Peyer's patch (tissue), 4 donors: ENCODE results near the gene ATP6V1G1. TPM values are rescaled to one million over a fixed set of nuclear protein-coding genes. Genes with fewer than 3 reads are reported as not detected.

Source experiments
- DNase-seq, 3 donors: peaks; one replicate each; pipeline ENCODE4 v3.0.0-alpha.2; 2017 to 2019
- H3K27ac ChIP-seq, 4 donors: fragments of 200-600 bp; sonication (generic); one replicate each; pipeline ENCODE4 v1.5.1; 2016 to 2019
- H3K27me3 ChIP-seq, 2 donors: fragments of 200-600 bp; sonication (generic); one replicate each; pipeline ENCODE4 v1.5.1; 2019
- H3K36me3 ChIP-seq, 3 donors: fragments of 200-600 bp; sonication (generic); one replicate each; pipeline ENCODE4 v1.5.1; 2016 to 2019
- H3K4me1 ChIP-seq, 4 donors: fragments of 200-600 bp; sonication (generic); one replicate each; pipeline ENCODE4 v1.5.1; 2016 to 2019
- H3K4me3 ChIP-seq, 4 donors: fragments of 200-600 bp; sonication (generic); 1 replicate in 3 of 4; 2 replicates in 1 of 4; pipeline ENCODE4 v1.5.1; 2016 to 2019; ENCODE audit warnings: mild to moderate bottlenecking in 1 of 4
- H3K9me3 ChIP-seq, 4 donors: fragments of 200-600 bp; sonication (generic); one replicate each; pipeline ENCODE4 v1.5.1; 2016 to 2019; ENCODE audit warnings: mild to moderate bottlenecking in 1 of 4
- POLR2A ChIP-seq, 2 donors: fragments of 450-650 bp; IDR thresholded peaks; one replicate each; pipeline ENCODE4 v1.5.1; 2017; ENCODE audit warnings: antibody characterized with exemption in 2 of 2, mild to moderate bottlenecking in 2 of 2, moderate library complexity in 2 of 2
- total RNA-seq, 4 donors: library from RNA; depleted of rRNA; stranded (reverse); fragments of >200 nt; gene quantifications; one replicate each; pipeline ENCODE4 v1.1.0, GENCODE V29; 2016
- TF ChIP-seq, protein P1 (sequence below), 6 experiments: fragments of 450-650 bp in 4 of 6; fragments of 200-600 bp in 2 of 6; sonication (generic) in 1 of 6; IDR thresholded peaks; one replicate each; pipeline ENCODE4 v1.5.1; 2017 to 2019; ENCODE audit warnings: antibody characterized with exemption in 6 of 6, mild to moderate bottlenecking in 3 of 6, moderate library complexity in 1 of 6

The ATP6V1G1 gene
- total RNA-seq, 4 donors from 2014 or later: 84.3 to 166 (median 107) TPM

DNA sequence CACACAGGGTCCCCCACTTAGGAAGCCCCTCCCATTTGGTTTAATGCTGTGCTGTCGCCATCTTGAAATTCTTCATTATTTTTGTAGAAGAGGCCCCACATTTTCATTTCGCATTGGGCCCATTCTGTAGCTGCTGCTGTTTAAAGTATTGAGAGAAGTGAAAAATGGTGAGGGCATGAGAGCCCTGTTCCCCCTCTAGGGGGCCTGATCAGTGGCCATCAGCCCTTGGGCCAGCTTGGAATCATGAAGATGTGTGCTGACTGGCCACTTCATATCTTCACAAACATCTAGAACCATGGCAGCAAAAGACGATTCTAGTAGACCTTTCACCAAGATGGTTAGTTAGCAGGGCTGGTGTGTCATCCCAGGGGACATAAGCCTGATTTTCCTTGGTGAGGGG, 26.8 kb downstream of the ATP6V1G1 start:
- peak overlapping the region in 1 of 4 donors; percentile 94 for H3K27ac ChIP-seq
- H3K4me3 ChIP-seq: no peak overlapping the region
- H3K4me1 ChIP-seq: peaks cover 0 to 24% (median 13%) of the 10 kb centered on the region in 4 donors
- H3K9me3 ChIP-seq: no peaks in the 10 kb centered on the region
- no peaks in the 10 kb centered on the region for H3K36me3 ChIP-seq
- DNase-seq: no peak
- no peak for TF ChIP-seq POLR2A (IDR thresholded peaks at IDR 0.05)
- TF ChIP-seq, protein P1, sequence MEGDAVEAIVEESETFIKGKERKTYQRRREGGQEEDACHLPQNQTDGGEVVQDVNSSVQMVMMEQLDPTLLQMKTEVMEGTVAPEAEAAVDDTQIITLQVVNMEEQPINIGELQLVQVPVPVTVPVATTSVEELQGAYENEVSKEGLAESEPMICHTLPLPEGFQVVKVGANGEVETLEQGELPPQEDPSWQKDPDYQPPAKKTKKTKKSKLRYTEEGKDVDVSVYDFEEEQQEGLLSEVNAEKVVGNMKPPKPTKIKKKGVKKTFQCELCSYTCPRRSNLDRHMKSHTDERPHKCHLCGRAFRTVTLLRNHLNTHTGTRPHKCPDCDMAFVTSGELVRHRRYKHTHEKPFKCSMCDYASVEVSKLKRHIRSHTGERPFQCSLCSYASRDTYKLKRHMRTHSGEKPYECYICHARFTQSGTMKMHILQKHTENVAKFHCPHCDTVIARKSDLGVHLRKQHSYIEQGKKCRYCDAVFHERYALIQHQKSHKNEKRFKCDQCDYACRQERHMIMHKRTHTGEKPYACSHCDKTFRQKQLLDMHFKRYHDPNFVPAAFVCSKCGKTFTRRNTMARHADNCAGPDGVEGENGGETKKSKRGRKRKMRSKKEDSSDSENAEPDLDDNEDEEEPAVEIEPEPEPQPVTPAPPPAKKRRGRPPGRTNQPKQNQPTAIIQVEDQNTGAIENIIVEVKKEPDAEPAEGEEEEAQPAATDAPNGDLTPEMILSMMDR (IDR thresholded peaks at IDR 0.05): no peak
- H3K27me3 ChIP-seq: no peaks in the 10 kb centered on the region

- Histone ChIP-seq H3K36me3 (no peaks in the 10 kb centered on the region), H3K27me3 (no peaks in the 10 kb centered on the region), H3K4me3 (peak overlapping the region in 1 of 4 donors; percentile 2), H3K9me3 (no peaks in the 10 kb centered on the region), H3K4me1 (peaks cover 0 to 23% (median 13%) of the 10 kb centered on the region in 4 donors), H3K27ac (peak overlapping the region; percentile 31 to 79 (median 58))
- TF ChIP-seq, protein P1 (IDR thresholded peaks at IDR 0.05): no peak
- TF ChIP-seq POLR2A (IDR thresholded peaks at IDR 0.05): no peak
- peak; percentile 56 to 94 (median 92) for DNase-seq
Measured at GRCh38 chr9:114616684-114617520, 29.3 kb downstream of the ATP6V1G1 start.

DNA sequence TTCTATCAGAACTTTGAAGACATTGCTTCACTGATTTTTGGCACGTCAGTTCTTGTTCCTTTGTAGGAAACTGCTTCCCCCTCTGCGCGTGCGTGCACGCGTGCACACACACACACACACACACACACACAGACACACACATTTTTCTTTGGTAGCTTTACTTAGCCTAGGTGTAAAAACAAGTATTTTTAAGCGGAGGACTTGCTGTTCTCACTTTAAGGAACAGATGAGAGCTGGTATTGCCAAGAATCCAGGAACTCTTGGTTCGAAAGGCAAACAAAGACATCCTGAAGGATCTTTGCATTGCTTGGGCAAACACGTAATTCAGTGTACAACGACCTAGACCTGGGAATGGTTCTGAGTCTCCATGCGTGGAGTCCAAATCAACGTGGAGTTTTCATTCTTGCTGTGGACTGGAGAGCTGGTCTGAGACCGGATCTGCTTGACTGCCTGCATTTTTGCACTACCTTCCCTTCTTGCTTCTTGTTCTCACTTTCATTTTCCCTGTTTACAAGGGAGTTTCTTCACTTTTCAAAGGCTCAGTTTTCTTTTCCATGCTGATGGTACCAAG, 31.7 kb downstream of the ATP6V1G1 start:
- Histone ChIP-seq H3K4me1 (peaks cover 0 to 14% (median 9%) of the 10 kb centered on the region in 4 donors), H3K36me3 (no peaks in the 10 kb centered on the region), H3K9me3 (no peaks in the 10 kb centered on the region), H3K27ac (peak overlapping the region; percentile 21 to 79 (median 46)), H3K4me3 (peak overlapping the region in 2 of 4 donors; percentile 4 to 19), H3K27me3 (no peaks in the 10 kb centered on the region)
- peak in 2 of 3 donors; percentile 62 to 64 for DNase-seq
- no peak for TF ChIP-seq POLR2A (IDR thresholded peaks at IDR 0.05)
- TF ChIP-seq, protein P1 (IDR thresholded peaks at IDR 0.05): no peak

- DNase-seq: no peak
- TF ChIP-seq, protein P1 (IDR thresholded peaks at IDR 0.05): no peak
- no peak for TF ChIP-seq POLR2A (IDR thresholded peaks at IDR 0.05)
- H3K4me1 ChIP-seq: peaks cover 0 to 12% (median 9%) of the 10 kb centered on the region in 4 donors
- H3K4me3 ChIP-seq: no peak overlapping the region
- no peaks in the 10 kb centered on the region for H3K27me3 ChIP-seq
- no peaks in the 10 kb centered on the region for H3K9me3 ChIP-seq
- peaks cover 0 to 3% (median 0%) of the 10 kb centered on the region in 3 donors for H3K36me3 ChIP-seq
- H3K27ac ChIP-seq: no peak overlapping the region
Measured at GRCh38 chr9:114621561-114621960, 34.0 kb downstream of the ATP6V1G1 start.

GRCh38 chr9:114621975-114622609, 34.5 kb downstream of the ATP6V1G1 start:
- H3K27ac ChIP-seq: no peak overlapping the region
- DNase-seq: no peak
- no peaks in the 10 kb centered on the region for H3K27me3 ChIP-seq

More at GRCh38 chr9:114621975-114622609, 34.5 kb downstream of the ATP6V1G1 start:
- TF ChIP-seq, protein P1 (IDR thresholded peaks at IDR 0.05): no peak
- Histone ChIP-seq H3K4me1 (peaks cover 0 to 7% (median 3%) of the 10 kb centered on the region in 4 donors), H3K4me3 (no peak overlapping the region), H3K36me3 (peaks cover 0 to 9% (median 0%) of the 10 kb centered on the region in 3 donors), H3K9me3 (no peaks in the 10 kb centered on the region)
